HG03135 (cell line): ENCODE data around the gene PARVG.

Source experiments
- ATAC-seq: cut with Tn5 transposase; IDR thresholded peaks from one replicate; pipeline ENCODE4 v1.9.1; 2021; ENCODE audit warnings: mild to moderate bottlenecking, moderate library complexity; ENCODE audit not compliant: unreplicated experiment

PARVG gene

GRCh38 chr22:44210722-44211121 is 30.0 kb downstream of the PARVG start:
- no peak for ATAC-seq

- ATAC-seq: no peak
Observed at GRCh38 chr22:44211256-44211945, 30.7 kb downstream of the PARVG start.

- no peak for ATAC-seq
Observed at GRCh38 chr22:44211946-44212930, 31.5 kb downstream of the PARVG start.

GRCh38 chr22:44212936-44213335 is 32.2 kb downstream of the PARVG start:
- no peak for ATAC-seq

- ATAC-seq: no peak
Observed at GRCh38 chr22:44213489-44214043, 32.8 kb downstream of the PARVG start.

- no peak for ATAC-seq
Observed at GRCh38 chr22:44214187-44214586, 33.5 kb downstream of the PARVG start.

- no peak for ATAC-seq
Observed at GRCh38 chr22:44214764-44215163, 34.0 kb downstream of the PARVG start.

- ATAC-seq: no peak
Observed at GRCh38 chr22:44215287-44215686, 34.6 kb downstream of the PARVG start.

GRCh38 chr22:44217346-44217745 is 36.6 kb downstream of the PARVG start:
- ATAC-seq: no peak

- ATAC-seq: no peak
Observed at GRCh38 chr22:44218071-44218470, 37.3 kb downstream of the PARVG start.

GRCh38 chr22:44219101-44219870 is 38.6 kb downstream of the PARVG start:
- no peak for ATAC-seq

- no peak for ATAC-seq
Observed at GRCh38 chr22:44220727-44221680, 40.3 kb downstream of the PARVG start.

GRCh38 chr22:44221710-44222475 is 41.2 kb downstream of the PARVG start:
- no peak for ATAC-seq

GRCh38 chr22:44224166-44224565 is 43.4 kb downstream of the PARVG start:
- ATAC-seq: no peak

- ATAC-seq: no peak
Observed at GRCh38 chr22:44225091-44225689, 44.5 kb downstream of the PARVG start.

GRCh38 chr22:44225812-44226211 is 45.1 kb downstream of the PARVG start:
- ATAC-seq: no peak

- no peak for ATAC-seq
Observed at GRCh38 chr22:44229331-44229730, 48.6 kb downstream of the PARVG start.

GRCh38 chr22:44229809-44230208 is 49.1 kb downstream of the PARVG start:
- ATAC-seq: no peak

GRCh38 chr22:44231233-44231632 is 50.5 kb downstream of the PARVG start:
- no peak for ATAC-seq
